ENCODE results near the gene EIF4E3.
A peak's percentile ranks its signal among the peaks of the same experiment; 100 is the strongest.

EIF4E3 gene

DNA sequence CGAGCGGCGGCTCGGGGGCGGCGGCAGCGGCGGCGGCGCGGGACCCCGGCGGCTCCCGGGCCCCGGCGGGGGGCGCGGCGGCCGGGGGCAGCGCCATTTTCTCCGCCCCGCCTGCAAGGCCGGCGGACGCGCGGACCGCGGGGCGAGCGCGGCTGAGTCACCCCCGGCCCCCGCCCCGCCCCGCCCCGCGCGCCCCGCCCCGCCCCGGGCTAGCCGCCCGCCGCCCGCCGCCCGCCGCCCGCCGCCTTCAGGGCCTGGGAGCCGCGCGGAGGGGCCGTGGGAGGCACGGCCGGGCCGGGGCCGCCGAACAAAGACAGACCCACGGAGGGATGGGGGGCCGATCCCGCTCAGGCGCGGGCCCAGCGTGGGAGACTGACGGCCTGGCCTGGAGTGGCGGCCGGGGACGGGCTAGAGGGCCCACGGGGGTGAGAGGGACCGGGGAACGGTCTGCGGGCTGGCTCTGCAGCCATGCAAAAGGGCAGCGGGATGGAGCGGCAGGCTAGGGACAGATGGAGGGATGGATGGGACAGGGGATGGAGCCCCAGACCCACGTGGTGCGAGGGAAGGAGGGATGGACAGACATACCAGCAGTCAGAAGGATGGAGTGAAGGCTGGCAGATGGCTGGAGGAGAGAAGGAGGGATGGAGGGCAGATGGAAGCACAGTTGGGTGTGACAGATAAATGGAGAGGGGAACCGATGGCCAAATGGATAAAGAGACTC lies at the start of gene EIF4E3:
Gene EIF4E3 (minus strand): TSS at position 132 of the 721 bp plus-strand sequence. CDS start 35 bp downstream, at position 97.
- TF ChIP-seq, protein P1, sequence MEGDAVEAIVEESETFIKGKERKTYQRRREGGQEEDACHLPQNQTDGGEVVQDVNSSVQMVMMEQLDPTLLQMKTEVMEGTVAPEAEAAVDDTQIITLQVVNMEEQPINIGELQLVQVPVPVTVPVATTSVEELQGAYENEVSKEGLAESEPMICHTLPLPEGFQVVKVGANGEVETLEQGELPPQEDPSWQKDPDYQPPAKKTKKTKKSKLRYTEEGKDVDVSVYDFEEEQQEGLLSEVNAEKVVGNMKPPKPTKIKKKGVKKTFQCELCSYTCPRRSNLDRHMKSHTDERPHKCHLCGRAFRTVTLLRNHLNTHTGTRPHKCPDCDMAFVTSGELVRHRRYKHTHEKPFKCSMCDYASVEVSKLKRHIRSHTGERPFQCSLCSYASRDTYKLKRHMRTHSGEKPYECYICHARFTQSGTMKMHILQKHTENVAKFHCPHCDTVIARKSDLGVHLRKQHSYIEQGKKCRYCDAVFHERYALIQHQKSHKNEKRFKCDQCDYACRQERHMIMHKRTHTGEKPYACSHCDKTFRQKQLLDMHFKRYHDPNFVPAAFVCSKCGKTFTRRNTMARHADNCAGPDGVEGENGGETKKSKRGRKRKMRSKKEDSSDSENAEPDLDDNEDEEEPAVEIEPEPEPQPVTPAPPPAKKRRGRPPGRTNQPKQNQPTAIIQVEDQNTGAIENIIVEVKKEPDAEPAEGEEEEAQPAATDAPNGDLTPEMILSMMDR (IDR thresholded peaks at IDR 0.05; ENCODE audit: insufficient read depth, low read depth, low read length, missing control alignments): no peak
- DNase-seq (ENCODE audit: low read depth): peak; percentile 34
- peak within 1 kb of the TSS; percentile 66 for H3K4me3 ChIP-seq (ENCODE audit: low read length)

DNA sequence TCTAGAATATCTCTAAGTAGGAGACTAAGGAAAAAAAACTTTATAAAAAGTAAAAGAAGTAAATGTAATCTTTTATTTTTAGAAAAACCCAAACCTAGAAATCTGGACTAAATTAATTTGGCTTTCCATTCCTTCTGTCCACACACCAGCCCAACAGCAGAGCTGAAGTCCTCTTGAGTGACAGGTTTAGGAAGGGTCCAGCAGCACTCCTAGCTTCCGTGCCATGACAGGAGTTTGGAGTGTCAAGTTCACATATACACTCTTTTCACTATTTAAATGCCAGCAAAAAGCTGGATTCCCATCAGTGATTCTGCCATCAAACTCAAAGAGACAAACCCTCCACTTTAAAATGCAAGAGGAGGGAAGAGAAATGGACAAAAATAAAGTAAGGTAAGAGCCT lies 46.7 kb upstream of the EIF4E3 start:
- DNase-seq (ENCODE audit: low read depth): no peak
- H3K4me3 ChIP-seq (ENCODE audit: low read length): no peak overlapping the region
- TF ChIP-seq, protein P1 (IDR thresholded peaks at IDR 0.05; ENCODE audit: insufficient read depth, low read depth, low read length, missing control alignments): no peak

DNA sequence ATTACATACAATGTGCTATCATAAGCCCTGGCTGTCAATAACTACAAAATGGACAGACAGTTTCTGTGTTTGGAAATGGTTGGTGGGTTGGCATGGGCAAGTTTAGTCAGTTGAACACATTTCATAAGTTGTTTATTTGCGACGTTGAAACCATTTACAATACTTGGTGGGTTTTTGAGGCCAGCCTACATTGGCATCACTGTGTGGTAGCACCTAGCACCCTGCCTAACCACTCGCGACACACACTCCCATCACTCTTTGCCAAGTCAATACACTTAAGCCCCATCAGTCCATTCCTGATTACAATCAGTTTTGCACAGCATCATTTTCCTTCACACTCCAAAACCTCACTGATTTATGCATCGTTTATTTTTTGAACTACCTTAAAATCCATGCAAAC lies 45.9 kb upstream of the EIF4E3 start:
- no peak for DNase-seq (ENCODE audit: low read depth)
- TF ChIP-seq, protein P1 (IDR thresholded peaks at IDR 0.05; ENCODE audit: insufficient read depth, low read depth, low read length, missing control alignments): no peak
- no peak overlapping the region for H3K4me3 ChIP-seq (ENCODE audit: low read length)

DNA sequence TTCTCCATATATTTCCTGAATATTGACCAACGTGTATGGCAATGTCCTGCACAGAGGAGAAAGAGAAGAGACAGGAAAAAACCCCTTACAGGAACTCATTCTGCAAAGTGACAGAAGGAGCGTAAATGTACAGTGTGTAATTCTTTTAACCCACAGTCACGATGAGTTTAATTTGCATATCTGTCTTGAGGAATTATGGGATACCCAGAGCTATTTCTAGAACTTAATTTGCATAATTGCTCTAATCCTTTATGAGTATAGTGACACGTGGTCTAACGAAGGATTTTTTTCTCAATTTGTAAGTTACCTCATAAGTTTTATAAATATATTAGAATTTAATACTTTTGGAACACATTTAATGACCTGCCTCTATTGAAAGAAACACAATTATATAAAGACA lies 38.2 kb upstream of the EIF4E3 start:
- H3K4me3 ChIP-seq (ENCODE audit: low read length): no peak overlapping the region
- TF ChIP-seq, protein P1 (IDR thresholded peaks at IDR 0.05; ENCODE audit: insufficient read depth, low read depth, low read length, missing control alignments): no peak
- DNase-seq (ENCODE audit: low read depth): no peak

DNA sequence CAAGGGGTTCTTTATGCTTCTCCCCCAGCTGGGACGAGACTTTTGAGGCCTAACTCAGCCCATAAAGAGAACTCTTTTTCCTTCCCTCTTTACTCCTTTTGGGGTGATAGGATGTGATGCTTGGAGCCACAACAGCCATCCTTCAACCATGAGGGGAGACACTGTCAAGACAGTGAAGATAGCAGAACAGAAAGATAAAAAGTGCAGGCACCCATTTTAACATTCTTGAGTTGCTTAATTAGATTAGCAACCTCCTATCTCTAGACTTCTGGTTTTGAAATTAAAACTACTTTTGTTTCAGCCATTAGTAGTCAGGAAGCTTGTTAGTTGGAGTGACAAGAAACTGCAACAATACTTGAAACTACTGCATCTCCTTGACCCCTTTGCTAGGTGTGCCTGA lies 34.9 kb upstream of the EIF4E3 start:
- TF ChIP-seq, protein P1 (IDR thresholded peaks at IDR 0.05; ENCODE audit: insufficient read depth, low read depth, low read length, missing control alignments): no peak
- H3K4me3 ChIP-seq (ENCODE audit: low read length): no peak overlapping the region
- DNase-seq (ENCODE audit: low read depth): no peak

DNA sequence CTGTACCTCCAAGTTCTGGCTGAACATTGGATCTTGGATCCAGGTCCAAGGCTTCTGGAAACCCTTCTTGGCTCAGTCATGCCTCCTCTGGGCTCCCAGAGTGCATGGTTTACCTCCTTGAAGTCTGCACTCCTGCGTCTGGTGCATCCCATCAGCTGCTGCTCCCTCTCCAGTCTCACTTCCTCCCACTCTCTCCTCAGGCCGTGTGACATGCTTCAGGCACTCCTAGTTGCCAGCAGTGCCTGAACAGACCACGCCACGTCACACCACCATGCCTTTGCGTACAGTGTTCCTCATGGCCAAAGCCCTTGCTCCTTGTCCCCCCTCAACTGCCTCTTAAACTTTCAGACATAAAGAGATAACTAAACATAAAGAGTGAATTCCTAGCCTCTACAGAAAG lies 34.2 kb upstream of the EIF4E3 start:
- DNase-seq (ENCODE audit: low read depth): no peak
- no peak overlapping the region for H3K4me3 ChIP-seq (ENCODE audit: low read length)
- TF ChIP-seq, protein P1 (IDR thresholded peaks at IDR 0.05; ENCODE audit: insufficient read depth, low read depth, low read length, missing control alignments): no peak

DNA sequence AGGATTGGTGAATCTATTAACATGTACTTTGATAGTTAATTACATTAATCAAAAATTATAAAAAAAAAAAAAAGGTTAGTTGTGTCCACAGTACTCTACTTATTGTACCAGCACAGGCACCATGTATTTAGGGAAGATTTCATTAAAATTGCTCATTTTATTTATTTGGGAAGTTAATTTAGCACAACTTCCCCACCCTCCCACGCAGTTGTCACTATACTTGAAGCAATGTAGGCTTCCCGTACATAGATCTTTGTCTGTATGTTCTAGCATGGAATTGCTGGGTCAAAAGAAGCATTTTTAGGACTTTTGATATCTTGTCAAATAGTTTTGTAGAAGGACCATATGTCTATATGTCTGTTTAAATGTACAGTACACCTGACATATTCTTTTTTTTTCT lies 32.9 kb upstream of the EIF4E3 start:
- TF ChIP-seq, protein P1 (IDR thresholded peaks at IDR 0.05; ENCODE audit: insufficient read depth, low read depth, low read length, missing control alignments): no peak
- DNase-seq (ENCODE audit: low read depth): no peak
- H3K4me3 ChIP-seq (ENCODE audit: low read length): no peak overlapping the region

Measured in epithelial cell of esophagus (primary cell).